H1 (cell line): ENCODE data around the gene L3MBTL3. TPM values are rescaled to one million over a fixed set of nuclear protein-coding genes. Genes with fewer than 3 reads are reported as not detected.

ENCODE experiments used
- CTCF ChIA-PET: fragments of 300-600 bp; sonication (Branson Sonifier 250); formaldehyde crosslinking; loops from one replicate; lab custom pipeline; 2021; ENCODE audit not compliant: partially characterized antibody; lab: Charles Lee
- POLR2A ChIA-PET: fragments of 300-600 bp; sonication (Branson Sonifier 250); formaldehyde crosslinking; loops from one replicate; lab custom pipeline; 2021; ENCODE audit warnings: inconsistent platforms; ENCODE audit not compliant: partially characterized antibody; lab: Charles Lee
- DNase-seq, 2 experiments: peaks; one replicate each; pipeline versions ENCODE4 v3.0.0 to v3.0.0-alpha.2; 2010 to 2022; ENCODE audit warnings: low spot score in 2 of 2, low read depth in 1 of 2, mixed read lengths in 1 of 2
- FAIRE-seq: peaks from 2 replicates; lab custom pipeline; 2011; peaks lifted over from hg19 to GRCh38; lab: Jason Lieb, UNC
- H2AFZ ChIP-seq: 2 replicates; pipeline ENCODE4 v1.8.1; 2012; ENCODE audit warnings: low read length, inconsistent platforms
- H2AK5ac ChIP-seq: 2 replicates; pipeline ENCODE4 v1.6.1; 2013; ENCODE audit warnings: low read depth, low read length
- H2BK120ac ChIP-seq: replicated peaks from 2 replicates; pipeline ENCODE3; 2013; ENCODE audit warnings: low read depth, low read length, inconsistent platforms
- H2BK12ac ChIP-seq: 2 replicates; pipeline ENCODE4 v1.6.1; 2013; ENCODE audit warnings: low read depth, low read length
- H2BK15ac ChIP-seq: 2 replicates; pipeline ENCODE4 v1.6.1; 2013; ENCODE audit warnings: low read length
- H2BK20ac ChIP-seq: 2 replicates; pipeline ENCODE4 v1.6.1; 2013; ENCODE audit warnings: low read length
- H2BK5ac ChIP-seq: 2 replicates; pipeline ENCODE4 v1.6.1; 2013; ENCODE audit warnings: low read depth, low read length
- H3K14ac ChIP-seq: 2 replicates; pipeline ENCODE4 v1.6.1; 2013; ENCODE audit warnings: inconsistent platforms; ENCODE audit not compliant: insufficient read length
- H3K18ac ChIP-seq: 2 replicates; pipeline ENCODE4 v1.6.1; 2013; ENCODE audit warnings: low read length; ENCODE audit errors: extremely low read depth
- H3K23ac ChIP-seq: 2 replicates; pipeline ENCODE4 v1.6.1; 2013; ENCODE audit warnings: inconsistent platforms; ENCODE audit not compliant: insufficient read length
- H3K23me2 ChIP-seq: 2 replicates; pipeline ENCODE4 v1.6.1; 2013; ENCODE audit warnings: low read depth, low read length
- H3K27ac ChIP-seq: 2 replicates; pipeline ENCODE4 v1.6.1; 2011; ENCODE audit warnings: low read depth, low read length, inconsistent platforms
- H3K27me3 ChIP-seq, 4 experiments: replicated peaks in 1 of 4; 1 replicate in 1 of 4; 2 replicates in 3 of 4; pipeline versions ENCODE4 v1.6.1 to v1.8.1; 2011 to 2013; ENCODE audit warnings: low read length in 3 of 4, mild to moderate bottlenecking in 3 of 4, inconsistent platforms in 2 of 4, mixed read lengths in 2 of 4, moderate library complexity in 1 of 4; ENCODE audit not compliant: control insufficient read depth in 3 of 4, insufficient read depth in 3 of 4; ENCODE audit errors: extremely low read depth in 1 of 4
- H3K36me3 ChIP-seq, 4 experiments: 2 replicates each; pipeline versions ENCODE4 v1.6.1 to v1.8.1; 2011 to 2013; ENCODE audit warnings: mild to moderate bottlenecking in 4 of 4, low read length in 3 of 4, moderate library complexity in 2 of 4, control low read depth in 1 of 4, inconsistent platforms in 1 of 4; ENCODE audit not compliant: insufficient read depth in 4 of 4, control insufficient read depth in 2 of 4
- H3K4ac ChIP-seq: replicated peaks from 2 replicates; pipeline ENCODE3; 2013; ENCODE audit warnings: low read length, low read depth, mixed read lengths, inconsistent platforms; ENCODE audit not compliant: insufficient read length
- H3K4me1 ChIP-seq, 4 experiments: replicated peaks in 1 of 4; 1 replicate in 1 of 4; 2 replicates in 3 of 4; pipeline versions ENCODE4 v1.6.1 to v1.8.1; 2011 to 2013; ENCODE audit warnings: low read length in 3 of 4, inconsistent platforms in 2 of 4, mixed read lengths in 1 of 4; ENCODE audit not compliant: insufficient read depth in 4 of 4, control insufficient read depth in 3 of 4
- H3K4me2 ChIP-seq, 2 experiments: 2 replicates each; pipeline versions ENCODE4 v1.6.1 to v1.8.1; 2011 to 2013; ENCODE audit warnings: low read depth in 2 of 2, low read length in 2 of 2, control low read depth in 1 of 2, inconsistent platforms in 1 of 2, mild to moderate bottlenecking in 1 of 2; ENCODE audit not compliant: insufficient read depth in 1 of 2
- H3K4me3 ChIP-seq, 4 experiments: fragments of 200-600, 300-600 bp in 1 of 4; sonication (generic), shearing (Covaris generic), sonication (Bioruptor Twin) in 1 of 4; 2 replicates each; pipeline versions ENCODE4 v1.5.1 to v1.8.1; 2011 to 2016; ENCODE audit warnings: low read length in 4 of 4, low read depth in 3 of 4, control low read depth in 2 of 4, inconsistent platforms in 2 of 4, mild to moderate bottlenecking in 2 of 4, mixed read lengths in 1 of 4, moderate library complexity in 1 of 4; ENCODE audit not compliant: insufficient read depth in 2 of 4; ENCODE audit errors: extremely low read depth in 1 of 4
- H3K56ac ChIP-seq: replicated peaks from 2 replicates; pipeline ENCODE3; 2013; ENCODE audit warnings: low read depth, mild to moderate bottlenecking, mixed read lengths, low read length, inconsistent platforms; ENCODE audit not compliant: insufficient read length
- H3K79me1 ChIP-seq: 2 replicates; pipeline ENCODE4 v1.6.1; 2013; ENCODE audit warnings: low read depth, low read length, control low read depth
- H3K79me2 ChIP-seq, 2 experiments: 2 replicates each; pipeline versions ENCODE4 v1.6.1 to v1.8.1; 2012 to 2013; ENCODE audit warnings: low read length in 2 of 2, mild to moderate bottlenecking in 2 of 2, inconsistent platforms in 1 of 2; ENCODE audit not compliant: insufficient read depth in 2 of 2, control insufficient read depth in 1 of 2
- H3K9ac ChIP-seq, 4 experiments: replicated peaks in 1 of 4; 1 replicate in 1 of 4; 2 replicates in 3 of 4; pipeline versions ENCODE4 v1.6.1 to v1.8.1; 2011 to 2013; ENCODE audit warnings: low read depth in 3 of 4, low read length in 3 of 4, control low read depth in 2 of 4, mild to moderate bottlenecking in 2 of 4, moderate library complexity in 2 of 4, inconsistent platforms in 1 of 4; ENCODE audit errors: extremely low read depth in 1 of 4
- H3K9me3 ChIP-seq, 2 experiments: 2 replicates each; pipeline versions ENCODE4 v1.6.1 to v1.8.1; 2012 to 2013; ENCODE audit warnings: mild to moderate bottlenecking in 2 of 2, moderate library complexity in 2 of 2, control low read depth in 1 of 2, inconsistent platforms in 1 of 2, low read depth in 1 of 2, low read length in 1 of 2, mixed read lengths in 1 of 2; ENCODE audit not compliant: insufficient read depth in 2 of 2
- H4K20me1 ChIP-seq, 2 experiments: replicated peaks in 1 of 2; 2 replicates each; pipeline versions ENCODE3 to v1.8.1; 2011 to 2013; ENCODE audit warnings: inconsistent platforms in 2 of 2, low read length in 2 of 2, mild to moderate bottlenecking in 1 of 2; ENCODE audit not compliant: insufficient read depth in 2 of 2, control insufficient read depth in 1 of 2
- H4K5ac ChIP-seq: 2 replicates; pipeline ENCODE4 v1.6.1; 2013; ENCODE audit warnings: low read length, low read depth, mixed read lengths, inconsistent platforms; ENCODE audit not compliant: insufficient read length
- H4K8ac ChIP-seq: 2 replicates; pipeline ENCODE4 v1.8.0; 2013; ENCODE audit warnings: mild to moderate bottlenecking, moderate library complexity, low read length, inconsistent platforms; ENCODE audit not compliant: insufficient read depth; ENCODE audit errors: extremely low read depth
- H4K91ac ChIP-seq: replicated peaks from 2 replicates; pipeline ENCODE3; 2013; ENCODE audit warnings: low read length, mixed read lengths, inconsistent platforms; ENCODE audit not compliant: insufficient read length
- BACH1 ChIP-seq: IDR thresholded peaks from 2 replicates; pipeline ENCODE4 v1.6.1; 2012; ENCODE audit warnings: low read length, improper control_type of control experiment
- CBX5 ChIP-seq: fragments of 300-800, 300-1000 bp; sonication (generic); IDR thresholded peaks from 2 replicates; pipeline ENCODE4 v1.7.1; 2016; ENCODE audit warnings: antibody characterized with exemption, low read length, low read depth
- CHD1 ChIP-seq: IDR thresholded peaks from 2 replicates; pipeline ENCODE4 v1.6.1; 2012; ENCODE audit warnings: low read depth, low read length, improper control_type of control experiment
- CTBP2 ChIP-seq: IDR thresholded peaks from 2 replicates; pipeline ENCODE4 v1.7.0; 2011; ENCODE audit warnings: borderline replicate concordance, mild to moderate bottlenecking, moderate library complexity, mixed read lengths, low read length; ENCODE audit not compliant: insufficient read depth, insufficient read length
- SUZ12 ChIP-seq: fragments of 200-600 bp; sonication (generic); IDR thresholded peaks from 2 replicates; pipeline ENCODE4 v1.6.1; 2012; ENCODE audit warnings: mild to moderate bottlenecking, inconsistent platforms, low read length, moderate library complexity, mixed read lengths
- TEAD4 ChIP-seq: IDR thresholded peaks from 2 replicates; pipeline ENCODE4 v1.6.1; 2012; ENCODE audit warnings: low read depth, low read length, inconsistent platforms, mixed read lengths
- YY1 ChIP-seq: IDR thresholded peaks from 2 replicates; pipeline ENCODE4 v1.6.1; 2011; ENCODE audit warnings: low read depth, mild to moderate bottlenecking, low read length
- WGBS, 2 experiments: shearing (Covaris generic) in 1 of 2; methylation state at CpG; one replicate each; pipeline versions ENCODE4 v1.1.6 to v1.1.7; 2013 to 2015; ENCODE audit warnings: low lambda C conversion rate in 2 of 2, mixed read lengths in 2 of 2, inconsistent platforms in 1 of 2, low coverage in 1 of 2, missing lambda C conversion rate in 1 of 2; ENCODE audit not compliant: insufficient replicate concordance in 2 of 2, insufficient coverage in 1 of 2, insufficient read length in 1 of 2; ENCODE audit errors: extremely low coverage in 1 of 2, missing lambda C conversion rate in 1 of 2; 5-methylcytosine and 5-hydroxymethylcytosine counted together
- polyA plus RNA-seq, 7 experiments: library from polyadenylated mRNA; depleted of rRNA in 3 of 7; stranded (reverse) in 5 of 7; unstranded in 2 of 7; fragments of >200 nt in 5 of 7; fragments of 200-250 nt in 2 of 7; gene quantifications; 1 replicate in 5 of 7; 2 replicates in 1 of 7; 4 replicates in 1 of 7; pipeline versions ENCODE4 v1.2.1 to v1.2.3, GENCODE V29; 2011 to 2013; ENCODE audit warnings: missing spikeins in 2 of 7, mixed read lengths in 2 of 7
- total RNA-seq: library from RNA; stranded (reverse); fragmentation: NEBNext Ultra II Directional; extraction: Animal tissue kit (Norgen Biotek cat#: 25700); gene quantifications from 2 replicates; pipeline ENCODE4 v1.2.1, GENCODE V29; 2021
- TF ChIP-seq, protein P1 (sequence below), 3 experiments: IDR thresholded peaks; 1 replicate in 2 of 3; 2 replicates in 1 of 3; pipeline versions ENCODE4 v1.5.1 to v1.6.1; 2011; ENCODE audit warnings: low read length in 3 of 3, mild to moderate bottlenecking in 3 of 3, inconsistent platforms in 2 of 3, low read depth in 1 of 3, moderate library complexity in 1 of 3; ENCODE audit not compliant: insufficient read depth in 1 of 3; ENCODE audit errors: control extremely low read depth in 1 of 3

The L3MBTL3 gene
- total and polyA plus RNA-seq, 2 of the 8 experiments (the other 6 are each of a cell fraction or from before 2014, with no cell fraction given) = 3.9 to 17.2 TPM

DNA sequence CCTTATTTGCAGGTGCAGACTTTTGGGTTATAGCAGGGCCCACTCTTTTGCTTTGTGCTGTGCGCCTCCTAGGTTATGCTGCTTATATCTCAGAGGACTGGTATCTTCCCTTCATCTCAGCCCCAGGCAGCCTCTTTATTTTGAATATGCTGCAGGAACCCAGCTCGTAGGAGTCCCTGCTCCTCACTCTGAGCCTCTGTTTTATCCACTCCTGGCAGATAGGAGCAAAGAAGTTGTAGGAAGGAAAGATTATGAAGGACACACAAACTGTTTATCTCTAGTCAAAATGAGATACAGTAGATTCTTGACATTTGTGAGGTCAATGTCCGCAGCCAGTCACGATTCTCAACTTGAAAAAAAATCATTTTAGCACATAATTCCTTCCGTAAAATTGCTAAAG lies 15.6 kb downstream of the L3MBTL3 start:
- Histone ChIP-seq H4K8ac (no peak overlapping the region), H4K20me1 (no peaks in the 10 kb centered on the region), H2BK5ac (no peak overlapping the region), H3K9ac (no peak overlapping the region; a peak in 1 of 7 replicates), H3K79me2 (peaks cover 0 to 5% of the 10 kb centered on the region in 2 experiments; a peak in 1 of 4 replicates), H3K27me3 (no peaks in the 10 kb centered on the region), H2BK15ac (no peak overlapping the region), H2BK12ac (no peak overlapping the region), H3K79me1 (no peaks in the 10 kb centered on the region), H3K18ac (no peak overlapping the region), H3K9me3 (no peaks in the 10 kb centered on the region), H3K4me1 (no peaks in the 10 kb centered on the region), H4K91ac (no peak overlapping the region), H3K23me2 (no peaks in the 10 kb centered on the region), H3K4ac (no peak overlapping the region), H3K23ac (no peak overlapping the region), H3K27ac (no peak overlapping the region), H4K5ac (no peak overlapping the region), H2BK20ac (no peak overlapping the region), H2AK5ac (no peak overlapping the region), H3K4me2 (no peak overlapping the region), H2AFZ (no peak overlapping the region)
- WGBS, 2 experiments = 93% methylated on average over 5 of the region's 5 CpGs; no CpG with 5 or more reads in 1 of the 2 experiments
- no peak for DNase-seq
- CTCF ChIA-PET = interaction anchor here (1.5 kb wide), 1 partner anchor 19 kb away, joined by 4 read pairs; no protein-coding TSS in a partner anchor
- TF ChIP-seq CBX5 (no peak), SUZ12 (no peak), YY1 (no peak), CTBP2 (no peak), TEAD4 (no peak), CHD1 (no peak), BACH1 (no peak)
- TF ChIP-seq, protein P1, sequence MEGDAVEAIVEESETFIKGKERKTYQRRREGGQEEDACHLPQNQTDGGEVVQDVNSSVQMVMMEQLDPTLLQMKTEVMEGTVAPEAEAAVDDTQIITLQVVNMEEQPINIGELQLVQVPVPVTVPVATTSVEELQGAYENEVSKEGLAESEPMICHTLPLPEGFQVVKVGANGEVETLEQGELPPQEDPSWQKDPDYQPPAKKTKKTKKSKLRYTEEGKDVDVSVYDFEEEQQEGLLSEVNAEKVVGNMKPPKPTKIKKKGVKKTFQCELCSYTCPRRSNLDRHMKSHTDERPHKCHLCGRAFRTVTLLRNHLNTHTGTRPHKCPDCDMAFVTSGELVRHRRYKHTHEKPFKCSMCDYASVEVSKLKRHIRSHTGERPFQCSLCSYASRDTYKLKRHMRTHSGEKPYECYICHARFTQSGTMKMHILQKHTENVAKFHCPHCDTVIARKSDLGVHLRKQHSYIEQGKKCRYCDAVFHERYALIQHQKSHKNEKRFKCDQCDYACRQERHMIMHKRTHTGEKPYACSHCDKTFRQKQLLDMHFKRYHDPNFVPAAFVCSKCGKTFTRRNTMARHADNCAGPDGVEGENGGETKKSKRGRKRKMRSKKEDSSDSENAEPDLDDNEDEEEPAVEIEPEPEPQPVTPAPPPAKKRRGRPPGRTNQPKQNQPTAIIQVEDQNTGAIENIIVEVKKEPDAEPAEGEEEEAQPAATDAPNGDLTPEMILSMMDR (IDR thresholded peaks at IDR 0.05; ENCODE audit: control extremely low read depth in 1 of 3, insufficient read depth in 1 of 3, low read depth in 1 of 3, low read length in 3 of 3) = no peak
- TF ChIP-seq, all 59 proteins: peak for 0
- Histone ChIP-seq H3K56ac (no peak overlapping the region), H3K4me3 (no peak overlapping the region), H3K36me3 (no peaks in the 10 kb centered on the region), H3K14ac (no peak overlapping the region), H2BK120ac (no peak overlapping the region)
- POLR2A ChIA-PET = no interaction called here
- FAIRE-seq = no peak
